Skeletal muscle tissue (tissue), 4 donors: ENCODE data around the gene SLC43A2. TPM values are rescaled to one million over a fixed set of nuclear protein-coding genes. Genes with fewer than 3 reads are reported as not detected.
"Not testable (repeated sequence)": the region's sequence is repeated elsewhere in the genome, so short reads cannot be mapped to it uniquely, and the experiment has no call there.

Source experiments
- H3K27ac ChIP-seq: one replicate; pipeline ENCODE4 v1.7.0; 2013; ENCODE audit warnings: mild to moderate bottlenecking, low read depth, low read length, inconsistent platforms
- H3K27me3 ChIP-seq, 3 donors: one replicate each; pipeline ENCODE4 v1.7.0; 2013; ENCODE audit warnings: low read length in 3 of 3; ENCODE audit not compliant: control insufficient read depth in 3 of 3, insufficient read depth in 3 of 3
- H3K36me3 ChIP-seq, 3 donors: one replicate each; pipeline ENCODE4 v1.7.0; 2013; ENCODE audit warnings: low read length in 3 of 3; ENCODE audit not compliant: control insufficient read depth in 3 of 3, insufficient read depth in 3 of 3
- H3K4me1 ChIP-seq, 3 donors: one replicate each; pipeline ENCODE4 v1.7.0; 2013; ENCODE audit warnings: low read length in 3 of 3, mild to moderate bottlenecking in 3 of 3; ENCODE audit not compliant: control insufficient read depth in 3 of 3, insufficient read depth in 3 of 3
- H3K4me3 ChIP-seq, 3 donors: one replicate each; pipeline ENCODE4 v1.7.0; 2013; ENCODE audit warnings: low read length in 3 of 3
- H3K9ac ChIP-seq, 3 donors: one replicate each; pipeline ENCODE4 v1.7.0; 2013; ENCODE audit warnings: low read length in 3 of 3, mild to moderate bottlenecking in 3 of 3, moderate library complexity in 2 of 3, low read depth in 1 of 3
- H3K9me3 ChIP-seq, 3 donors: one replicate each; pipeline ENCODE4 v1.7.0; 2013; ENCODE audit warnings: low read length in 3 of 3; ENCODE audit not compliant: control insufficient read depth in 3 of 3
- total RNA-seq: library from RNA; depleted of rRNA; stranded (reverse); fragments of >200 nt; gene quantifications from one replicate; pipeline ENCODE4 v1.2.3, GENCODE V29; 2014
- donor health status: Osteomylitis.

The SLC43A2 gene
- 4.7 TPM for total RNA-seq

DNA sequence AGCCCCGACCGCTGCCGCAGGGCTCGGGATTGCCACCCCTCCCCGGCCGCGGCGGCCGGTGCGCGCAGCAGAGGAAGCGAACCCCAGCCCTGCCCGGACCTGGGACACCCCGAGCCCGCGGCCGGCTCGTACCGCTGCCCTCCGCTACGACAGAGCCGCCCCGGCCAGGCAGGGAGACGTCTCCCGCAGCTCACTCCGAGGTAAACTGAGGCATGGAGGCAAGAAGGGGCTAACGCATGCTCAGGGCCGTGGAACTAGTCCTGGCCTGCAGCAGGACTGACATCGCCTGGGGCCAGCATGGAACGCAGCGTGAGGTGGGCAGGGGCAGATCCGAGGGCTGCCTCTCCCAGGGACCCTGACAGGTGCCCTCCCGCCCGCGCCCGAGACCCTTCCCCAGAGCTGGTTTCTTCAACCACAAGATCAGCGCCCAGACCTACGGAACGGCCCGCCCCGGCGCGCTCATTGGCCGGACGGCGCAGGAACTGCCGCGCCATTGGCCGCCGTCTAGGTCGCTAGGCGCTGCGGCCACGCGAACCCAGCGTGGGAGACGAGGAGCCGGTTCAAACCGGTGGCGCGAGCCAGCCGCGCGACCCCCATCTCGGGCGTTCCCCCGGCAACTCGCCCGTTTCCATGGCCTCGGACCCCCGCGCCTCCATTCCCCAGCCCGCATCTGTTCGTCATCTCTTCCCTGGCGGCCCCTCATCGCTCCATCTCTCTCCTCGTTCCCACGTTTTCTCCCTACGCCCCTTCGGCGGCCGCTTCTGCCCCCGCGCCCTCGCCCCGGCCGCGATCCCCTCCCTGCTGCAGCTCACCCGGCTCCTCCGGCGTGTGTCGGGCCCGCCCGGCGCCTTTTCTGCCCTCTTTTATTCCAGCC, at the start of gene SLC43A2:
Gene SLC43A2, minus strand, starts transcription at position 853 of the 874 bp plus-strand sequence. CDS start 960 bp downstream, outside the sequence.
- H3K9ac ChIP-seq, result peak within 1 kb of the TSS; percentile 85 to 98 (median 94)
- no peaks in the 10 kb centered on the region for H3K27me3 ChIP-seq
- H3K36me3 ChIP-seq, result peaks cover 5% of the 10 kb centered on the region in 3 donors
- peak within 1 kb of the TSS; percentile 93 for H3K27ac ChIP-seq
- H3K4me3 ChIP-seq, result peak within 1 kb of the TSS; percentile 85 to 96 (median 96)
- H3K9me3 ChIP-seq, result no peaks in the 10 kb centered on the region
- peaks cover 24 to 45% (median 30%) of the 10 kb centered on the region in 3 donors for H3K4me1 ChIP-seq

DNA sequence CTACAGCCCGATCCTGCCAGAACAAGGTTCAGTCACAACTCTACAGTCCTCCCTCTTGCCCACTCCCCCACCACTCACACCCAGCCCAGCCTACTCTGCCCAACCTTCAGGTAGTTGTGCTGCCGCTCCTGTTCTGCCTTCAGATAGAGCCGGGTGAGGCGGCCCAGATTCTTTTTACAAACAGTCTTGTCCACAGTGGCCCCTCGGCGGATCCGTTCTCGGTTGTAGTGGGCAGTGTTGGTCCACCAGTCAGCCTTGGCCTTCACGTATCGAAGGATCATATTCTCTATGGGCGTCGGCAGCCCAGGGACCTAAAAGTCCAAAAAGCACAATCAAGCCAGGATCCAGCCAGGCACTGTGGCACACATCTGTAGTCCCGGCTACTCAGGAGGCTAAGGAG, 47.8 kb upstream of the SLC43A2 start:
- no peaks in the 10 kb centered on the region for H3K9me3 ChIP-seq
- H3K27ac ChIP-seq, result no peak overlapping the region
- H3K4me1 ChIP-seq, result peaks cover 0 to 5% (median 0%) of the 10 kb centered on the region in 3 donors
- no peak overlapping the region for H3K9ac ChIP-seq
- no peak overlapping the region for H3K4me3 ChIP-seq
- peaks cover 86 to 95% (median 89%) of the 10 kb centered on the region in 3 donors for H3K36me3 ChIP-seq
- H3K27me3 ChIP-seq, result no peaks in the 10 kb centered on the region

DNA sequence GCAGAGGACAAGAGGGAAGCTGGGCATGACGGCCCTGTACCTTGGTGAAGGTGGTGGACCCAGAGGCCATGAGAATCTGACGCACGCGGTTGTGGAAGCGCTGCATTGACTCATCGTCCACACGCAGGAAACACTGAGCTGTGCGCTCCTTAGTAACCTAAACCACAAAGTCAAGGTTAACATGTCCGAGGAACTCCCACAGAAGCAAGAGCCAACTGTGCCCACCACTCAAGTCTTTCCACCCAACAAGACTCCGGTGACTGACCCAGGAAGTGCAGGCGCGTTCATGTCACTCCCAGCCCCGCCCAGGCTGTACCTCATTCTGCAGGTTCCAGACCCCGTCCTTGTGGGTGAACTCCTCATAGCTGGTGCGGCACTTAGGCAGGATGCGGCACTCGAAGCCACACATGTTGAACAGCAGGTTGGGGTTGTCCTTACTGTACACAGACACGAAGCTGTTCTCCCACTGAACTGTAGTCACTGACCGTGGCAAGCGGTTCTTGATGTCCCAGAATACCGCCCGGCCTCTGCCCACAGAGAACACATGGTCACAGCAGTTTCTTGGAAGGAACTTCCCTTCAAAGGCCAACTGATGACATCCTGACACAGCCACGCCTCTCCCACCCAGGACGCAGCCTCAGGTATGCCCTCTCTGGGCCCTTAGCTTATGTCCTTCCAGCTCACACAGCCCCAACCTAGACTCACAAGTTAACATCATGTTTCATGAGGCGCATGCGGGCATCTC, 44.6 kb upstream of the SLC43A2 start:
- Histone ChIP-seq H3K9ac (peak overlapping the region in 1 of 3 donors; percentile 25), H3K36me3 (peaks cover 64 to 72% (median 70%) of the 10 kb centered on the region in 3 donors), H3K27me3 (no peaks in the 10 kb centered on the region), H3K27ac (no peak overlapping the region), H3K9me3 (no peaks in the 10 kb centered on the region), H3K4me1 (peaks cover 8 to 20% (median 19%) of the 10 kb centered on the region in 3 donors), H3K4me3 (no peak overlapping the region)

DNA sequence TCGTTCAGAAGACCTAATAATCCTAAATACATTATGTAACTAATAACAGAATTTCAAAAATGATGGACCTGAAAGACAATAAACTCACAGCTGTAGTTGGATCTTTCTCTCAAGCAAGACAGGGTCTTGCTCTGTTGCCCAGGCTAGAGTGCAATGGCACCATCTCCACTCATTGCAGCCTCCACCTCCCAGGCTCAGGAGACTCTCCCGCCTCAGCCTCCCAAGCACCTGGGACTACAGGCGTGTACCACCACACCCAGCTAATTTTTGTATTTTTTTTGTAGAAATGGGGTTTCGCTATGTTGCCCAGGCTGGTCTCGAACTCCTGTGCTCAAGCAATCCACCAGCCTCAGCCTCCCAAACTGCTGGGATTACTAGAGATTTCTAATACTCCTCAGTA, 35.3 kb upstream of the SLC43A2 start:
- not testable (repeated sequence) for H3K27ac ChIP-seq, H3K9me3 ChIP-seq, H3K9ac ChIP-seq, H3K4me3 ChIP-seq, H3K4me1 ChIP-seq, H3K27me3 ChIP-seq
- H3K36me3 ChIP-seq, result peaks cover 42 to 61% (median 53%) of the 10 kb centered on the region in 3 donors

DNA sequence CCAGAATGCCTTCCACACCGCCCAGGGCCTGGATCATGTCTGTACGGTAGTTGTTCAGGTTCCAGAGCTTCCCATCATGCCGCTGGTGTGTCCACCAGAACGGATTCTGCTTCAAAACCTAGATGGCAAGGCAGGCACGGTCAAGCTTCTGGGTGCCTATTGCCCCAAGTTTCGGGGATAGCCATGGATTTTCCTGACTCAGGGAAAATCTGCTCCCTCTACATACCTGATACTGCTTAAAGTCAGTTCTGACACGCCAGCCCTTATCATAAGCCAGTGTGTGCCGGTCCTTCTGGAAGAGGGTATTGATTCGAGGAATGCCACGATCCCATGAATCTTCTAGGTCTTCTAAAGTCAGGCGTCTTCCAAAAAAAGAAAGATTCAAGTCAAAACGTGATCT, 32.4 kb upstream of the SLC43A2 start:
- no peaks in the 10 kb centered on the region for H3K27me3 ChIP-seq
- H3K9ac ChIP-seq, result no peak overlapping the region
- peaks cover 64 to 76% (median 67%) of the 10 kb centered on the region in 3 donors for H3K36me3 ChIP-seq
- no peaks in the 10 kb centered on the region for H3K9me3 ChIP-seq
- no peak overlapping the region for H3K4me3 ChIP-seq
- no peak overlapping the region for H3K27ac ChIP-seq
- no peaks in the 10 kb centered on the region for H3K4me1 ChIP-seq

DNA sequence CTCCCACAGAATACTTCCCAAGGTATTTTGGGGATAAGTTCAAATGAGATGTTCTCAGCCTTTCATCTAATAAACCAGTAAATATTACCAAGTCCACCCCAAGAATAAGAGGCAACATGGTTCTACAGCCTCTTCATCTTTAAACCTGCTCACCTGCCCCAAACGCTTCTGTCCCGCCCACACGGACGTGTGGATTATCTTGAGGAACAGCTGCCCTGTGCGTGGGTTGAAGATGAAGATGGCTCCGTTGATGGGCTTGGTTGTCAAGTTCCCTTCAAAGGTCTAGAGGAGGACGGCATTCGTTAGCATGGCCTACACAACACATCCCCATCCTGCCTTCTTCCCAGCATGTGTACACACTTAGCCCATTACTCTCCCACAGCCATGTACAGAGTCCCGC, 29.5 kb upstream of the SLC43A2 start:
- H3K27me3 ChIP-seq, result no peaks in the 10 kb centered on the region
- no peaks in the 10 kb centered on the region for H3K4me1 ChIP-seq
- no peak overlapping the region for H3K4me3 ChIP-seq
- no peaks in the 10 kb centered on the region for H3K9me3 ChIP-seq
- peaks cover 78 to 88% (median 83%) of the 10 kb centered on the region in 3 donors for H3K36me3 ChIP-seq
- no peak overlapping the region for H3K9ac ChIP-seq
- H3K27ac ChIP-seq, result no peak overlapping the region

DNA sequence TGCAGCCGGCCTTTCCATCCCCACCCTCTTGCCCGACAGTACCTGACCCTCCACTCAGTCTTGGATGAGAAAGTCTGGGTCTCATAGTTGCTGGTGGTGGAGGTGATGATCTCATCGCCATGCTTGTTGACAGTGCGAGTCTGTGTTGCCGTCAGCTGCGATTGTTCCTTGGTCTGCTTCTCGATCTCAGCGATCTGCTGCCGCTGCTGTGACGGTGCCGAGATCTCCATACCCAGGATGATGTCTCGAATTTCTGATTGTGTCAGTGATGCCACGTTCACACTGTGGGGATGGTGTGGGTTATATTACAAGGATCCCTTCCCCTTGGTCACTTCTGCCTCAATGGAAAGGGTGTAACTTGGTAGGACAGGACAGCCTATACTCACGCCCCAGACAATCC, 25.1 kb upstream of the SLC43A2 start:
- H3K36me3 ChIP-seq, result peaks cover 73 to 78% (median 73%) of the 10 kb centered on the region in 3 donors
- H3K27ac ChIP-seq, result no peak overlapping the region
- no peak overlapping the region for H3K4me3 ChIP-seq
- H3K27me3 ChIP-seq, result no peaks in the 10 kb centered on the region
- H3K9ac ChIP-seq, result no peak overlapping the region
- H3K4me1 ChIP-seq, result peaks cover 15 to 18% (median 18%) of the 10 kb centered on the region in 3 donors
- H3K9me3 ChIP-seq, result no peaks in the 10 kb centered on the region

DNA sequence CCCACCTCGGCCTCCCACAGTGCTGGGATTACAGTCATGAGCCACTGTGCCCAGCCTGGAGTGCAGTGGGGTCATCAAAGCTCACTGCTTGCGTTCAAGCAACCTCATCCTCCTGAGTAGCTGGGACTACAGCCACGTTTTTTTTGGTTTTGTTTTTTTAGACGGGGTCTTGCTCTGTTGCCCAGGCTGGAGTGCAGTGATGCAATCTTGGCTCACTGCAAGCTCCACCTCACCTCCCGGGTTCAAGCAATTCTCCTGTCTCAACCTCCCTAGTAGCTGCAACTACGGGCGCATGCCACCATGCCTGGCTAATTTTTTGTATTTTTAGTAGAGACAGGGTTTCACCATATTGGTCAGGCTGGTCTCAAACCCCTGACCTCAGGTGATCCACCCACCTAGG, 24.2 kb upstream of the SLC43A2 start:
- not testable (repeated sequence) for H3K27me3 ChIP-seq, H3K4me3 ChIP-seq, H3K9me3 ChIP-seq, H3K9ac ChIP-seq, H3K27ac ChIP-seq
- Histone ChIP-seq H3K4me1 (peaks cover 22 to 27% (median 26%) of the 10 kb centered on the region in 3 donors), H3K36me3 (peaks cover 67 to 69% (median 67%) of the 10 kb centered on the region in 3 donors)

DNA sequence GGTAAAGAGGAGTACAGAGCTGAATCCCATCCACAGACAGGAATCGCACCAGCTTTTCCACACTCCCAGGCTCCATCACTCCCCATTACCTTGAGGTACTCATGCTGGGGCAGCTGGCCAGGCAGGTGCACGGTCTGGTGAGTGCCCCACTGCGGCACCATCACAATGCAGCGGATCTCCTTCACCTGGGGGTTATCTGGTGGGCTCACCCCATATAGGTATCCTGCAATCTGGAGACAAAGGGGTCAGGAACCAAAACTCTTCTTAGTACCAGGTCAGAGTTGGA, 22.9 kb upstream of the SLC43A2 start:
- no peak overlapping the region for H3K4me3 ChIP-seq
- H3K9me3 ChIP-seq, result no peaks in the 10 kb centered on the region
- no peaks in the 10 kb centered on the region for H3K27me3 ChIP-seq
- no peak overlapping the region for H3K9ac ChIP-seq
- H3K36me3 ChIP-seq, result peaks cover 66 to 68% (median 67%) of the 10 kb centered on the region in 3 donors
- peaks cover 29 to 36% (median 36%) of the 10 kb centered on the region in 3 donors for H3K4me1 ChIP-seq
- no peak overlapping the region for H3K27ac ChIP-seq
